DOHH2 (cell line): ENCODE measurements around the gene PAPPA2.
"Not testable (repeated sequence)": the region's sequence is repeated elsewhere in the genome, so short reads cannot be mapped to it uniquely, and the experiment has no call there.

Experiments used
- H3F3A ChIP-seq: fragments of 200-600 bp; sonication (generic), shearing (Covaris generic); 2 replicates; pipeline ENCODE4 v1.6.0; 2016; ENCODE audit warnings: antibody characterized with exemption, mild to moderate bottlenecking; ENCODE audit not compliant: control insufficient read depth, insufficient read depth
- H3K27ac ChIP-seq: fragments of 200-600 bp; sonication (generic); 2 replicates; pipeline ENCODE4 v1.5.1; 2014; ENCODE audit warnings: low read depth, mild to moderate bottlenecking, low read length, moderate library complexity
- H3K27me3 ChIP-seq: fragments of 200-600 bp; sonication (generic); 2 replicates; pipeline ENCODE4 v1.6.1; 2014; ENCODE audit warnings: mild to moderate bottlenecking, low read length, mixed read lengths; ENCODE audit not compliant: control insufficient read depth
- H3K36me3 ChIP-seq: fragments of 200-600 bp; sonication (generic); 2 replicates; pipeline ENCODE4 v1.6.1; 2014; ENCODE audit warnings: mild to moderate bottlenecking, low read length, moderate library complexity, mixed read lengths; ENCODE audit not compliant: control insufficient read depth
- H3K4me1 ChIP-seq: fragments of 200-600 bp; sonication (generic); 2 replicates; pipeline ENCODE4 v1.6.1; 2014; ENCODE audit warnings: mild to moderate bottlenecking, low read length, mixed read lengths; ENCODE audit not compliant: control insufficient read depth
- H3K4me2 ChIP-seq: fragments of 200-600 bp; sonication (generic); 2 replicates; pipeline ENCODE4 v1.6.0; 2014; ENCODE audit warnings: mild to moderate bottlenecking, low read length, moderate library complexity
- H3K4me3 ChIP-seq: fragments of 200-600 bp; sonication (generic); 2 replicates; pipeline ENCODE4 v1.5.1; 2014; ENCODE audit warnings: mild to moderate bottlenecking, low read length, mixed read lengths
- H3K79me2 ChIP-seq: fragments of 200-600 bp; sonication (generic); 2 replicates; pipeline ENCODE4 v1.6.1; 2014; ENCODE audit warnings: mild to moderate bottlenecking, low read length, mixed read lengths; ENCODE audit not compliant: control insufficient read depth
- H3K9me2 ChIP-seq: fragments of 200-600 bp; sonication (generic); replicated peaks from 2 replicates; pipeline ENCODE4 v1.6.1; 2014; ENCODE audit warnings: mild to moderate bottlenecking, low read length, mixed read lengths; ENCODE audit not compliant: control insufficient read depth
- H3K9me3 ChIP-seq: fragments of 200-600 bp; sonication (generic); 2 replicates; pipeline ENCODE4 v1.6.1; 2014; ENCODE audit warnings: antibody characterized with exemption, low read length, mixed read lengths; ENCODE audit not compliant: control insufficient read depth, insufficient read depth
- H4K20me1 ChIP-seq: fragments of 200-600 bp; sonication (generic); 2 replicates; pipeline ENCODE4 v1.6.0; 2014; ENCODE audit warnings: low read depth, mild to moderate bottlenecking, antibody characterized with exemption, low read length, moderate library complexity; ENCODE audit not compliant: control insufficient read depth, insufficient read depth
- EZH2phosphoT487 ChIP-seq: fragments of 200-600 bp; sonication (generic); IDR thresholded peaks from 2 replicates; pipeline ENCODE4 v1.6.1; 2017; ENCODE audit warnings: borderline replicate concordance, mild to moderate bottlenecking, antibody characterized with exemption, low read length, moderate library complexity, mixed read lengths
- TF ChIP-seq, protein P1 (sequence below): fragments of 200-600 bp; sonication (generic); IDR thresholded peaks from one replicate; pipeline ENCODE4 v1.5.1; 2014; ENCODE audit warnings: antibody characterized with exemption, mild to moderate bottlenecking, low read depth, low read length; ENCODE audit not compliant: poor library complexity, severe bottlenecking

The PAPPA2 gene

DNA sequence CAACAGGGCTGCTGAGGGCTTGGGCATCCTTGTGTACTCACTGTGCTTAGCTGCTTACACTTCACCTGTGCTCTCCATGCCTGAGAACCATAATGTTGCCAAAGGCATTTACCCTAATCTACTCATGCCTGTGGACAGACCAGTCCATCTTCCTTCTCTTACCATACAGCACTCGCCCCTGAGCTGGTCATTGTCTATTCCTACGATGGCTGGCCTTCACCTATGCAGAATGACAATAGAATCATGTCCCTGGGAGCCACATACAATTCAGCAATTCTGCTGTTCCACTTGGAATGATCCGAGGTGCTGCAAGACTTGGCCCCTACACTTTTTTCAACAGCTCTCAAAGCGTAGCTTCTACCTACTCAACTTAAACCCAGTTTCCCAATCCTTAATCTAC is 96.5 kb downstream of the PAPPA2 start:
- no peaks in the 10 kb centered on the region for H3K36me3 ChIP-seq
- no peak overlapping the region for H3K4me2 ChIP-seq
- H3K79me2 ChIP-seq: no peaks in the 10 kb centered on the region
- H3K4me1 ChIP-seq: no peaks in the 10 kb centered on the region
- no peak overlapping the region for H3K4me3 ChIP-seq
- no peak overlapping the region for H3K27ac ChIP-seq
- H4K20me1 ChIP-seq: no peaks in the 10 kb centered on the region
- no peak for TF ChIP-seq EZH2phosphoT487
- TF ChIP-seq, protein P1, sequence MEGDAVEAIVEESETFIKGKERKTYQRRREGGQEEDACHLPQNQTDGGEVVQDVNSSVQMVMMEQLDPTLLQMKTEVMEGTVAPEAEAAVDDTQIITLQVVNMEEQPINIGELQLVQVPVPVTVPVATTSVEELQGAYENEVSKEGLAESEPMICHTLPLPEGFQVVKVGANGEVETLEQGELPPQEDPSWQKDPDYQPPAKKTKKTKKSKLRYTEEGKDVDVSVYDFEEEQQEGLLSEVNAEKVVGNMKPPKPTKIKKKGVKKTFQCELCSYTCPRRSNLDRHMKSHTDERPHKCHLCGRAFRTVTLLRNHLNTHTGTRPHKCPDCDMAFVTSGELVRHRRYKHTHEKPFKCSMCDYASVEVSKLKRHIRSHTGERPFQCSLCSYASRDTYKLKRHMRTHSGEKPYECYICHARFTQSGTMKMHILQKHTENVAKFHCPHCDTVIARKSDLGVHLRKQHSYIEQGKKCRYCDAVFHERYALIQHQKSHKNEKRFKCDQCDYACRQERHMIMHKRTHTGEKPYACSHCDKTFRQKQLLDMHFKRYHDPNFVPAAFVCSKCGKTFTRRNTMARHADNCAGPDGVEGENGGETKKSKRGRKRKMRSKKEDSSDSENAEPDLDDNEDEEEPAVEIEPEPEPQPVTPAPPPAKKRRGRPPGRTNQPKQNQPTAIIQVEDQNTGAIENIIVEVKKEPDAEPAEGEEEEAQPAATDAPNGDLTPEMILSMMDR: no peak
- no peaks in the 10 kb centered on the region for H3F3A ChIP-seq
- H3K27me3 ChIP-seq: peaks cover 4% of the 10 kb centered on the region
- no peaks in the 10 kb centered on the region for H3K9me3 ChIP-seq
- no peaks in the 10 kb centered on the region for H3K9me2 ChIP-seq

DNA sequence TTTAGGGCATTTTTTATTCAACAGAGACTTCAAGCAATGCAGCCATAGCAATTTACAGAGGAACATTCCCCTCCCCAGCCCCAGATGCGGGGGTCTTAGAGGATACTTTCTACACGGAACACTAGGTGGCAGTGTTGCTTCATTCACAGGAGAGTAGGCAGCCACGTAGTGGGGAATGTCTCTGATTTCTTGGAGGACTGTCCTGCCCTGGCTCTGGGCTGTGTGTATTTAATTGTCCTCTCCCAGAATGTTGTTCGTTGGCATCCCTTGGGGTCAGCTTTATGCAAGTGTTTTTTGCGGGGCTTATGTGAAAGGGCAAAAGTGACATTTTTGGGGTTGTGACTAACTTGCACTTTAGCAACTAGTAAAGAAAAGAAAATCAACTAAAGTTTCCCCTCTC is 96.9 kb downstream of the PAPPA2 start:
- H3K4me1 ChIP-seq: no peaks in the 10 kb centered on the region
- H3K36me3 ChIP-seq: no peaks in the 10 kb centered on the region
- H3K9me3 ChIP-seq: no peaks in the 10 kb centered on the region
- no peaks in the 10 kb centered on the region for H3K9me2 ChIP-seq
- TF ChIP-seq, protein P1: peak; percentile 89
- TF ChIP-seq EZH2phosphoT487: no peak
- H3F3A ChIP-seq: no peaks in the 10 kb centered on the region
- peaks cover 3% of the 10 kb centered on the region; the same call in 1 of the 2 replicates for H3K27me3 ChIP-seq
- no peak overlapping the region for H3K27ac ChIP-seq
- no peaks in the 10 kb centered on the region for H3K79me2 ChIP-seq
- no peaks in the 10 kb centered on the region for H4K20me1 ChIP-seq
- no peak overlapping the region for H3K4me2 ChIP-seq
- H3K4me3 ChIP-seq: no peak overlapping the region

- no peaks in the 10 kb centered on the region for H3K9me3 ChIP-seq
- no peaks in the 10 kb centered on the region for H3K27me3 ChIP-seq
- no peaks in the 10 kb centered on the region for H3K4me1 ChIP-seq
- no peaks in the 10 kb centered on the region for H4K20me1 ChIP-seq
- H3F3A ChIP-seq: no peaks in the 10 kb centered on the region
- no peaks in the 10 kb centered on the region for H3K79me2 ChIP-seq
- TF ChIP-seq EZH2phosphoT487: no peak
- TF ChIP-seq, protein P1: no peak
- H3K4me3 ChIP-seq: no peak overlapping the region
- H3K36me3 ChIP-seq: no peaks in the 10 kb centered on the region
- H3K9me2 ChIP-seq: no peaks in the 10 kb centered on the region
- H3K27ac ChIP-seq: no peak overlapping the region
- no peak overlapping the region for H3K4me2 ChIP-seq
Observed at GRCh38 chr1:176560681-176561080, 97.7 kb downstream of the PAPPA2 start.

DNA sequence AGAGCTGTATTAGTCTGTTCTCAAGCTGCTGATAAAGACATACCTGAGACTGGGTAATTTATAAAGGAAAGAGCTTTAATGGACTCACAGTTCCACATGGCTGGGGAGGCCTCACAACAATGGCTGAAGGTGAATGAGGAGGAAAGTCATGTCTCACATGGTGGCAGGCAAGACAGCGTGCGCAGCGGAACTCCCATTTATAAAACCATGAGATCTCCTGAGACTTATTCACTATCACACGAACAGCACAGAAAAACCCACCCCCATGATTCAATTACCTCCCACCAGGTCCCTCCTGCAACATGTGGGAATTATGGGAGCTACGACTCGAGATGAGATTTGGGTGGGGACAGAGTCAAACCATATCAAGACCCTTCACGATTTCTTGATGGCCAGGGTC is 98.8 kb downstream of the PAPPA2 start:
- not testable (repeated sequence) for H3F3A ChIP-seq, H3K9me3 ChIP-seq, H3K4me3 ChIP-seq, H4K20me1 ChIP-seq, H3K9me2 ChIP-seq, H3K4me1 ChIP-seq, H3K27me3 ChIP-seq, H3K79me2 ChIP-seq, H3K36me3 ChIP-seq, H3K27ac ChIP-seq, H3K4me2 ChIP-seq
